BE2C (cell line): Measurements from ENCODE around the gene CLCNKB.

Source experiments
- DNase-seq: peaks from one replicate; pipeline ENCODE4 v3.0.0-alpha.2; 2020
- H3K27me3 ChIP-seq: fragments of 250-450 bp; sonication (Bioruptor Pico); 2 replicates; pipeline ENCODE4 v1.5.1; 2020; ENCODE audit warnings: mild to moderate bottlenecking
- H3K36me3 ChIP-seq: fragments of 250-450 bp; sonication (Bioruptor Pico); 2 replicates; pipeline ENCODE4 v1.5.1; 2020; ENCODE audit warnings: mild to moderate bottlenecking
- H3K4me1 ChIP-seq: fragments of 250-450 bp; sonication (Bioruptor Pico); 2 replicates; pipeline ENCODE4 v1.5.1; 2020
- H3K4me3 ChIP-seq: 2 replicates; pipeline ENCODE4 v1.5.1; 2011; ENCODE audit warnings: low read depth, low read length
- H3K9me3 ChIP-seq: fragments of 250-450 bp; sonication (Bioruptor Pico); 2 replicates; pipeline ENCODE4 v1.5.1; 2020
- TF ChIP-seq, protein P1 (sequence below): IDR thresholded peaks from 2 replicates; pipeline ENCODE4 v1.5.1; 2012; ENCODE audit warnings: mild to moderate bottlenecking, low read depth, low read length

The CLCNKB gene

DNA sequence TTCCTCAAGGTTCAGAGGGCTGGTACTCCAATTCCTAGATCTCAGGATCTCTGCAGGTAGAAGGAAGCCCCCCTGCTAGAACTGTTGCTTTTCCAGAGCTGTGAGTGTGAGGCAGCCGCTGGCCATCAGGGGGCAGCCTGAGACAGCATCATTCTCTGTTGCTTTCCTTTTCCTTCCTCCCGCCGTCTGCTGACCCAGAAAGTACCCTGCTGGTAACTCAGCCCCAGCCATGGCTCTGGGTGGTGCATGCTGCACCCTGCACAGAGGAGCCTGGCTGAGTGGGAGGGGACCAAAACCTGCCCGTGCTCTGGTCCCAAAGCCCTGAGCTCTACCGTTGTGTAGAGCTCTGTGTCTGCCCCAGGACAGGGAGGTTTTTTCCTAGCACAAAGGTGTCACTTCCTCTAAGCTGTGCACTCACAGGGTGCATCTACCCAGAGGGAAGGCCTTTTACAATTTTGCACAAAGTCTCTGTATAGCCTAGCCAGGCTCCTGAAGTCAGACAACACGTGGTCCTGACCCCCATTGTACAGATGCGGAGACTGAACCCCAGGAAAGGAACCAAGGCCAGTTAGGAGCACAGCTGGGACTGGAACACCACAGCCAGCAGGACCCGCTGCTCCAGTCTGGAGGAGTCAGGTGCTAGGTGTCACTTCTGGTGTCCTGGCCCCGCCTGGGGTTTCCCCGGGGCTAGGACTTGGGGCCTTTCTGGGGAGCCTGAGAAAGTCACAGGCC lies 35.5 kb downstream of the CLCNKB start:
- TF ChIP-seq, protein P1, sequence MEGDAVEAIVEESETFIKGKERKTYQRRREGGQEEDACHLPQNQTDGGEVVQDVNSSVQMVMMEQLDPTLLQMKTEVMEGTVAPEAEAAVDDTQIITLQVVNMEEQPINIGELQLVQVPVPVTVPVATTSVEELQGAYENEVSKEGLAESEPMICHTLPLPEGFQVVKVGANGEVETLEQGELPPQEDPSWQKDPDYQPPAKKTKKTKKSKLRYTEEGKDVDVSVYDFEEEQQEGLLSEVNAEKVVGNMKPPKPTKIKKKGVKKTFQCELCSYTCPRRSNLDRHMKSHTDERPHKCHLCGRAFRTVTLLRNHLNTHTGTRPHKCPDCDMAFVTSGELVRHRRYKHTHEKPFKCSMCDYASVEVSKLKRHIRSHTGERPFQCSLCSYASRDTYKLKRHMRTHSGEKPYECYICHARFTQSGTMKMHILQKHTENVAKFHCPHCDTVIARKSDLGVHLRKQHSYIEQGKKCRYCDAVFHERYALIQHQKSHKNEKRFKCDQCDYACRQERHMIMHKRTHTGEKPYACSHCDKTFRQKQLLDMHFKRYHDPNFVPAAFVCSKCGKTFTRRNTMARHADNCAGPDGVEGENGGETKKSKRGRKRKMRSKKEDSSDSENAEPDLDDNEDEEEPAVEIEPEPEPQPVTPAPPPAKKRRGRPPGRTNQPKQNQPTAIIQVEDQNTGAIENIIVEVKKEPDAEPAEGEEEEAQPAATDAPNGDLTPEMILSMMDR: peak; percentile 73
- Histone ChIP-seq H3K27me3 (no peaks in the 10 kb centered on the region), H3K4me3 (no peak overlapping the region), H3K4me1 (peaks cover 19% of the 10 kb centered on the region), H3K36me3 (no peaks in the 10 kb centered on the region), H3K9me3 (no peaks in the 10 kb centered on the region)
- peak; percentile 76 for DNase-seq

DNA sequence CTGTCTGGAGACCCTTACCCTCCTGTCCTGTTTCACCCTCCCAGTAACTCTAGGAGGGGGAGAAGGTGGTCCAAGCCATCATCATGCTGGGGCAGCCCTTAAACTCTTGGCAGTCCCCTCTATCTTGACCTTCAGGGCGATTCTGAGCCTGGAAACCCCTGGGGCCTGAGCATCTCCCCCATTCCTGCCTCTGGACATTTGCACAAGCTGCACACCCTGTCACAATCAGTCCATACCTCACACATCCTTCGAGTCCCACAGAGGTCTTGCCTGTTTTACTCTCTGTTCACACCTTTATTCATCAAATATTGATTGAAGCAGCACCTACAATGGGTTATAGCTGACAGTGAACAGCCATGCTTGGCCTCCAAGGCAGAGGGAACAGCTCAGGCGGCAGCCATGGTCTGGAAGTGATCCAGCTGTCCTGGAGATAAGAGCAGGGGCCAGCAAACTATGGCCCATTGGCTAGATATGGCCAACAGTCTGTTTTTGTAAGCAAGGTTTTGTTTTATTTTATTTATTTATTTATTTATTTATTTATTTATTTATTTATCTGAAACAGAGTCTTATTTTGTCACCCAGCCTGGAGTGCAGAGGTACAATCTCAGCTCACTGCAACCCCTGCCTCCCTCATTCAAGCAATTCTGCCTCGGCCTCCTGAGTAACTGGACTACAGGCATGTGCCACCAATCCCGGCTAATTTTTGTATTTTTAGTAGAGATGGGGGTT lies 37.0 kb downstream of the CLCNKB start:
- no peaks in the 10 kb centered on the region for H3K9me3 ChIP-seq
- DNase-seq: no peak
- no peaks in the 10 kb centered on the region for H3K27me3 ChIP-seq
- peaks cover 19% of the 10 kb centered on the region for H3K4me1 ChIP-seq
- H3K36me3 ChIP-seq: no peaks in the 10 kb centered on the region
- TF ChIP-seq, protein P1: no peak
- H3K4me3 ChIP-seq: no peak overlapping the region

DNA sequence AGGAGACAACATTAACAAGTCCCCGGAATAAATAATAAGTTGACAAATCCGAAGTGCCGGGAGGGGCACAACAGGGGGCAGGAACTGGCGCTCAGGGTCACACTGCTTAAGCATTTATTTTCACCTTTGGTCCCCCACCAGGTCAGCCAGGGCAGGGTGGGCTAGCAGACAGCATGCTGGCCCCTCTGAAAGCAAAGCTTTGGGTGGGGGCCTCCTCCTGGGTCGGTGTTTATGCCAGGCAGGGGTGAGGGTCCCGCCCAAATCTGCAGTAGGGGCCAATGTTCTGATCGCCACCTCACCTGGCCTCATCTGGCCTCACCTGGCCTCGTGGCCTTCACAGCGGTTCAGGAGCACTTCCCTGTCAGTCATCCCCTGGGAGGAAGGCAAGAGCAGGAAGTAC lies 38.1 kb downstream of the CLCNKB start:
- no peaks in the 10 kb centered on the region for H3K36me3 ChIP-seq
- no peaks in the 10 kb centered on the region for H3K9me3 ChIP-seq
- TF ChIP-seq, protein P1: no peak
- no peaks in the 10 kb centered on the region for H3K27me3 ChIP-seq
- no peak overlapping the region for H3K4me3 ChIP-seq
- DNase-seq: no peak
- H3K4me1 ChIP-seq: peaks cover 16% of the 10 kb centered on the region

DNA sequence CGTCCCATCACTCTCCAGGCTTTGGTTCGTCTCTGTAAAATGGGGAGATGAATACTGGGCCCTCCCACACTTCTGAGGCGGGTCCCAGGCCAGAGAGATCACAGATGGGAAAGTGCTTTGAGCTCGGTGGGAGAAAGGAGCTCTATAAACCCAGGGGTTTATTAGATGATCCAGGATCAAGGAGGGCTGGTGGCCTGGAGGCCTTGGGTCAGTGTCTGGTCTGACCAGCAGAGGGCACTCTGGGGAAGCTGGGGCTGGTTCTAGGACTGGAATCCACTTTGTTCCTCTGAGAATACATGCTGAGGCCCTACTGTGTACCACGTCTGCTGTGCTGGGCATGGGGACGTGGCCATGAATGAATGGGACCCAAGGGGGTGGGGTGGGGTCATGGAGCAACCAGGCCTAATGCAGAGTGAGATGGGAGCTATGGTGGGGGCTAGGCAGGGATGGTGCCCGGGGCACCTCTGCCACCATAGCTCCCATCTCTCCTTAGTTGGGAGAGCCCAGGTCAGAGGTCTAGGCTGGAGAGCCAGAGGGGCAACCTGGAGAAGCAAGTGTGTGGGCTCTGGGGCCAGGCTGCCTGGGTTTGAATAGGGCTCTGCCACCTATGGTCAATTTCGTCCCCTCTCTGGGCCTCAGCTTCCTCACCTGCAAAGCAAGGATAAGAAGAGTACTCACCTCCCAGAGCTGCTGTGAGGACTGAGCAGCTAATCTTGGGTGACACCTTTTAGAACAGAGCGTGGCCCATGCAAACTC lies 38.9 kb downstream of the CLCNKB start:
- no peaks in the 10 kb centered on the region for H3K9me3 ChIP-seq
- TF ChIP-seq, protein P1: peak; percentile 79
- peaks cover 11% of the 10 kb centered on the region for H3K4me1 ChIP-seq
- DNase-seq: peak; percentile 67
- no peaks in the 10 kb centered on the region for H3K36me3 ChIP-seq
- H3K27me3 ChIP-seq: no peaks in the 10 kb centered on the region
- no peak overlapping the region for H3K4me3 ChIP-seq

DNA sequence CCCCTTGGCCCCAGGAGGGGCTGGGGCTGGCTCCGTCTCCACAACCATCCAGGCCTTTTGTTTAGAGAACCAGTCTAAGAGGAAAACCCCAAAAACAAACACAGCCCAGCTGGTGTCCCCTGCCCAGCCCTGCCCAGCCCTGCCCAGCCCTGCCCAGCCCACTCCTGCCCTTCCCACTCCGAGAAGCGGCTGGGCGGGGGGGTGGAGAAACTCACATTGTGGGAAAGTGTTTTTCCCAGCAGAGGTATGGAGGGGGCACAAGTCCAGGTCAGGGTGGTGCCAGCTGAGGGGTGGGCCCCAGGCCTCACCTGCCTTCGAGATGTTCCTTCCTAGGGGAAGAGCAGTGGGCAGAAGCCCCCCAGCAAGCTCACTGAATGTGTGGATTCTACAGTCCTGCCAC lies 39.9 kb downstream of the CLCNKB start:
- peaks cover 5% of the 10 kb centered on the region for H3K4me1 ChIP-seq
- H3K9me3 ChIP-seq: no peaks in the 10 kb centered on the region
- no peak overlapping the region for H3K4me3 ChIP-seq
- TF ChIP-seq, protein P1: no peak
- no peaks in the 10 kb centered on the region for H3K36me3 ChIP-seq
- no peaks in the 10 kb centered on the region for H3K27me3 ChIP-seq
- DNase-seq: no peak
